Esophagus squamous epithelium (tissue), 5 donors: ENCODE results near the gene RFX8. TPM values are rescaled to one million over a fixed set of nuclear protein-coding genes. Genes with fewer than 3 reads are reported as not detected.

ENCODE experiments used
- DNase-seq: peaks from one replicate; lab custom pipeline; 2025; lab: John Stamatoyannopoulos, UW
- H3K27ac ChIP-seq, 4 donors: fragments of 200-600 bp; sonication (generic); one replicate each; pipeline ENCODE4 v1.5.1; 2016 to 2019; ENCODE audit warnings: mild to moderate bottlenecking in 1 of 4
- H3K27me3 ChIP-seq, 4 donors: fragments of 200-600 bp; sonication (generic); 1 replicate in 3 of 4; 2 replicates in 1 of 4; pipeline versions ENCODE4 v1.5.1 to v1.6.0; 2017 to 2021; ENCODE audit warnings: antibody characterized with exemption in 1 of 4
- H3K36me3 ChIP-seq, 3 donors: fragments of 200-600 bp; sonication (generic); one replicate each; pipeline ENCODE4 v1.5.1; 2016 to 2019
- H3K4me1 ChIP-seq, 3 donors: fragments of 200-600 bp; sonication (generic); one replicate each; pipeline ENCODE4 v1.5.1; 2017 to 2019
- H3K4me3 ChIP-seq, 4 donors: fragments of 200-600 bp; sonication (generic); 1 replicate in 3 of 4; 2 replicates in 1 of 4; pipeline ENCODE4 v1.5.1; 2016 to 2019; ENCODE audit warnings: mild to moderate bottlenecking in 2 of 4, moderate library complexity in 1 of 4
- H3K9me3 ChIP-seq, 3 donors: fragments of 200-600 bp; sonication (generic); one replicate each; pipeline ENCODE4 v1.5.1; 2016 to 2019
- POLR2A ChIP-seq, 4 donors: fragments of 450-650 bp; IDR thresholded peaks; one replicate each; pipeline ENCODE4 v1.6.1; 2017; ENCODE audit warnings: antibody characterized with exemption in 4 of 4, mild to moderate bottlenecking in 4 of 4, moderate library complexity in 3 of 4
- WGBS, 2 donors: methylation state at CpG; one replicate each; pipeline ENCODE4 v1.1.5; 2018; 5-methylcytosine and 5-hydroxymethylcytosine counted together
- intact Hi-C: fragments of 100-400 bp; cut with DNase I; formaldehyde crosslinking; loops from one replicate; pipeline ENCODE4 v1.15.0; 2022
- total RNA-seq, 4 donors: library from RNA; depleted of rRNA; stranded (reverse); fragments of >200 nt; gene quantifications; one replicate each; pipeline ENCODE4 v1.1.0, GENCODE V29; 2016
- TF ChIP-seq, protein P1 (sequence below), 6 experiments: fragments of 450-650 bp in 4 of 6; fragments of 200-600 bp in 2 of 6; sonication (generic) in 2 of 6; IDR thresholded peaks; one replicate each; pipeline ENCODE4 v1.5.1; 2016 to 2019; ENCODE audit warnings: antibody characterized with exemption in 6 of 6, mild to moderate bottlenecking in 4 of 6, moderate library complexity in 4 of 6
- donor health status: DM: yes; HTN: yes; CAD: no.

The RFX8 gene
- total RNA-seq, 4 donors from 2014 or later, result 0.57 TPM; not detected in 3

DNA sequence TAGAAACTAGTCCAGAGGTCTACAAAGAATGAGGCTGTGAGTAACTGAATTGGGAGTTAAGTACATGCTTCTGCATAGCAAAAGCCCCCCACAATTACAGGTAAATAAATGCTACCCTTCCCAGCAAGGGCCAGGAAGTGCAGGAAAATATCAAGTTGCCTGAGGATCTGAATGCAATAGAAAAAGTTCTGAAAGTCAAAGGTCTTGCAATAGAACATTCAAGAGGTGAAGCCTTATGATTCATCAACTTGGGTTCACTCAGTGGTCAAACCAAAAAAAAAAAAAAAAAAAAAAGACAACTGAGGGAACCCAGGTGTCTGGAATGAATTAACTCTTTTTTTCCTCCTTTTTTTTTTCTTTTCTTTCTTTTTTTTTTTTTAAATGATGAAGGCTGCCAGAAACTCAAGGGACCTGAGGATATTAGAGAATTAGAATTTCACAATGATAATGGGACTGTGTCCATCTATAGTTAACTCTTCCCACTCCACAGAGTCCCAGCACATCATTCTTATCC, 42.9 kb upstream of the RFX8 start:
- Histone ChIP-seq H3K4me3 (no peak overlapping the region), H3K36me3 (no peaks in the 10 kb centered on the region), H3K9me3 (no peaks in the 10 kb centered on the region), H3K27ac (peak overlapping the region in 2 of 4 donors; percentile 52 to 73), H3K4me1 (peaks cover 0 to 40% (median 27%) of the 10 kb centered on the region in 3 donors), H3K27me3 (no peaks in the 10 kb centered on the region)
- DNase-seq, result no peak
- TF ChIP-seq, protein P1, sequence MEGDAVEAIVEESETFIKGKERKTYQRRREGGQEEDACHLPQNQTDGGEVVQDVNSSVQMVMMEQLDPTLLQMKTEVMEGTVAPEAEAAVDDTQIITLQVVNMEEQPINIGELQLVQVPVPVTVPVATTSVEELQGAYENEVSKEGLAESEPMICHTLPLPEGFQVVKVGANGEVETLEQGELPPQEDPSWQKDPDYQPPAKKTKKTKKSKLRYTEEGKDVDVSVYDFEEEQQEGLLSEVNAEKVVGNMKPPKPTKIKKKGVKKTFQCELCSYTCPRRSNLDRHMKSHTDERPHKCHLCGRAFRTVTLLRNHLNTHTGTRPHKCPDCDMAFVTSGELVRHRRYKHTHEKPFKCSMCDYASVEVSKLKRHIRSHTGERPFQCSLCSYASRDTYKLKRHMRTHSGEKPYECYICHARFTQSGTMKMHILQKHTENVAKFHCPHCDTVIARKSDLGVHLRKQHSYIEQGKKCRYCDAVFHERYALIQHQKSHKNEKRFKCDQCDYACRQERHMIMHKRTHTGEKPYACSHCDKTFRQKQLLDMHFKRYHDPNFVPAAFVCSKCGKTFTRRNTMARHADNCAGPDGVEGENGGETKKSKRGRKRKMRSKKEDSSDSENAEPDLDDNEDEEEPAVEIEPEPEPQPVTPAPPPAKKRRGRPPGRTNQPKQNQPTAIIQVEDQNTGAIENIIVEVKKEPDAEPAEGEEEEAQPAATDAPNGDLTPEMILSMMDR (IDR thresholded peaks at IDR 0.05), result no peak
- TF ChIP-seq POLR2A (IDR thresholded peaks at IDR 0.05), result no peak
- intact Hi-C loops, result no loop called here

DNA sequence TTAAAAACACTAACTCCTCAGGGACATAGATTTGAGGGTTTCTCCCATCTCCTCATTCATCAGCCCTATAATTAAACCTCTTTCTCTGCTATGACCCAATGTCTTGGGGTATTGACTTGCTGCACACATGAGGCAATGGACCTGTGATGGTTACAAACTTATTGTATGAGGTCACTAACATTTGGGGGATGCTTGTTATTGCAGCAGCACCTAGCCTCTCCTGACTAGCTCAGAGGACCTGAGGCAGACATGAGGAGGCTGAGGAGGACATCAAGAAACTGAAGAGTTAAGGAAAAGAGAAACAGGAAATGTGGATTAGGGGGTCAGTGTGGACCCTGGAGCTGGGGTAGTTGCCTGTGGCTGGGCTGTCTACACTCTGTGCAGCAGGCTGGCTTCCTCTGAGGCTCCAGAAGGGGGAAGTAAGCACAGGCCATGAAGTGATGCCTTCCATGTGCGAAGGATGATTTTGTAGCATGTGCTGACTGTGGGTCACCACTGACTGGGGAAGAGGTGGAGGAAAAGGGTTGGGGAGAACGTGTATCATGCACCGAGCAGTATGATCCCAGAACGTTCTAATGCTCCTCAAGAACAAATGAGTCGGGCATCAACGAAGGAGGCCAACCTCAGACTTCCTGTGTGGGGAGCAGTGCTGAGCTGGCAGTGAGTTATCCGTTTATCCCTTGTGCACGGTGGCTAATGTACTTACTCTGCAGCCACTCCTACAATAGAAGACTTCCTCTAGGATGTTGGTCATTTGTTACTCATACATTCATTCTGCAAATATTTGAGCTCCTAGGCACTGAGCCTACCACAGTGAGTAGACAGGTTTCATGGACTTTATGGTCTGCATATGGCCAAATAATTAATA, 42.1 kb upstream of the RFX8 start:
- no peak for TF ChIP-seq POLR2A (IDR thresholded peaks at IDR 0.05)
- TF ChIP-seq, protein P1 (IDR thresholded peaks at IDR 0.05), result no peak
- intact Hi-C loops, result no loop called here
- H3K4me1 ChIP-seq, result peaks cover 0 to 40% (median 27%) of the 10 kb centered on the region in 3 donors
- DNase-seq, result no peak
- no peaks in the 10 kb centered on the region for H3K36me3 ChIP-seq
- 28 to 44% methylated on average over 8 of the region's 8 CpGs for WGBS, 2 donors
- H3K27me3 ChIP-seq, result no peaks in the 10 kb centered on the region
- H3K27ac ChIP-seq, result peak overlapping the region in 3 of 4 donors; percentile 4 to 73 (median 52)
- no peak overlapping the region for H3K4me3 ChIP-seq
- no peaks in the 10 kb centered on the region for H3K9me3 ChIP-seq

DNA sequence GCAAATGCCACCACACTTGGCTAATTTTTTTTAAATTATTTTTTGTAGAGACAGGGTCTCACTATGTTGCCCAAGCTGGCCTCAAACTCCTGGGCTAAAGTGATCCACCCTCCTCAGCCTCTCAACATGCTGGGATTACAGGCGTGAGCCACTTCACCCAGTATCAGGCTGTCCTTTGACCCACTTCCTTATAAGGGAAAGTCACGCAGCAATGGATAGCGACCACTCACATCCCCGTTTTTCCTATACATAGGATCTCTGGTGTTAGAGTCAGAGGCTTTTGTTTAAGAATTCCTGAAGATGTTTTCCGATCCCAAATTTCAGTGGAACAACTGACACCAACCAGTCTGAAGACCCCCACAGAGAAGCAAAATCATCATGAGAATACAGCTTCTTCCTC, 41.4 kb upstream of the RFX8 start:
- no peak overlapping the region for H3K4me3 ChIP-seq
- no peak for TF ChIP-seq POLR2A (IDR thresholded peaks at IDR 0.05)
- TF ChIP-seq, protein P1 (IDR thresholded peaks at IDR 0.05), result no peak
- peaks cover 0 to 40% (median 27%) of the 10 kb centered on the region in 3 donors for H3K4me1 ChIP-seq
- no peak for DNase-seq
- H3K27ac ChIP-seq, result no peak overlapping the region
- 94 to 97% methylated on average over 5 of the region's 5 CpGs for WGBS, 2 donors
- H3K36me3 ChIP-seq, result no peaks in the 10 kb centered on the region
- intact Hi-C loops, result no loop called here
- no peaks in the 10 kb centered on the region for H3K9me3 ChIP-seq
- H3K27me3 ChIP-seq, result no peaks in the 10 kb centered on the region

DNA sequence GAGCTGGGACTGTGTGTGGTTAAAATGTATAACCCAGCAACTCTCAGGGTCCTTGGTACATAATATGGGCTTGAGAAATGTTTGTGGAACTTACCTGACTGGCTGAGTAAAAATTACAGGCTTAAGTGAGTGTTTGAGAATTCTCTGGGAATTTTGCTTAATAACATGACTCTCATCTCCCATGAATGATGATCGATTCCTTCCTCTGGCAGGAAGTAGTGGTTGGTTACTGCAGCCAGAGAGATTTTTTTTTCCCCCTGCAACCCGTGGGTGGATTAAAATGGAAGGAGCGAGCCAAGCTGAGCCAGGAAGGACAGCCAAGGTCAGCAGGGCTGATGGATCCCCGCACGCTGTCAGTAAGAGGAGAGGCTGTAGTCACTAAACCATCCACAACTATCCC, 40.6 kb upstream of the RFX8 start:
- H3K27ac ChIP-seq, result no peak overlapping the region
- 30 to 41% methylated on average over 5 of the region's 5 CpGs for WGBS, 2 donors

More for the DNA sequence above, 40.6 kb upstream of the RFX8 start:
- H3K9me3 ChIP-seq, result no peaks in the 10 kb centered on the region
- DNase-seq, result no peak
- peaks cover 0 to 40% (median 27%) of the 10 kb centered on the region in 3 donors for H3K4me1 ChIP-seq
- no peak overlapping the region for H3K4me3 ChIP-seq
- intact Hi-C loops, result no loop called here
- H3K27me3 ChIP-seq, result no peaks in the 10 kb centered on the region
- no peaks in the 10 kb centered on the region for H3K36me3 ChIP-seq
- TF ChIP-seq POLR2A (IDR thresholded peaks at IDR 0.05), result no peak
- TF ChIP-seq, protein P1 (IDR thresholded peaks at IDR 0.05), result no peak
